ENCODE data around the gene PPP2R2B.

- TF ChIP-seq CTCF (optimal IDR thresholded peaks at IDR 0.05 in 1 of 3, IDR thresholded peaks at IDR 0.05 in 1 of 3, conservative IDR thresholded peaks at IDR 0.05 in 1 of 3; ENCODE audit: extremely low read depth in 1 of 3, insufficient read depth in 2 of 3, low read length in 3 of 3) = no peak
- no peak for TF ChIP-seq EZH2 (IDR thresholded peaks at IDR 0.05; ENCODE audit: low read length)
Observed at GRCh38 chr5:146734936-146735577, 143.5 kb downstream of the PPP2R2B start.
